OCI-LY7 (cell line): ENCODE results near the gene PKD1.

ENCODE experiments used
- EZH2phosphoT487 ChIP-seq: fragments of 200-600 bp; sonication (generic); IDR thresholded peaks from 2 replicates; pipeline ENCODE4 v1.6.1; 2018; ENCODE audit warnings: low read depth, borderline replicate concordance, mild to moderate bottlenecking, mixed run types, antibody characterized with exemption, low read length, moderate library complexity, mixed read lengths
- TF ChIP-seq, protein P1 (sequence below): fragments of 200-600 bp; sonication (generic); conservative IDR thresholded peaks from 2 replicates; pipeline ENCODE4 v1.5.1; 2014; ENCODE audit warnings: mild to moderate bottlenecking, antibody characterized with exemption, low read length, moderate library complexity, mixed read lengths

DNA sequence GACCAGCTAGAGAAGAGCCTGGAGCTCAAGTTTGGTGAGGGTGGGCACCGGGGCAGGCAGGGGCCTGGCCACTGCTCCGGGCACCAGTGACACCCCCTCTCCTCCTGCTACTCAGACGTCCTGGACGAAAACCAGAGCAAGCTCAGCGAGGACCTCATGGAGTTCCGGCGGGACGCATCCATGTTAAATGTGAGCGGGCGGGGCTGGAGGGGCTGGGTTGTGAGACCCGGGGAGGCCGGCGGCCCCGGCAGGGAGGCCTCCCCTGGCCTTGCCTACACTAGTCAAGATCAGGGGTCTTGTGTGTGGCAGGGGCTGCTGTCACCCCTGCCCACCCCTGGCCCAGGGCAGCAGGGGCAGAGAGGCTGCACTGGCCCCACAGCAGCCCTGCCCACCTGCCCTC lies 37.7 kb upstream of the PKD1 start:
- TF ChIP-seq, protein P1, sequence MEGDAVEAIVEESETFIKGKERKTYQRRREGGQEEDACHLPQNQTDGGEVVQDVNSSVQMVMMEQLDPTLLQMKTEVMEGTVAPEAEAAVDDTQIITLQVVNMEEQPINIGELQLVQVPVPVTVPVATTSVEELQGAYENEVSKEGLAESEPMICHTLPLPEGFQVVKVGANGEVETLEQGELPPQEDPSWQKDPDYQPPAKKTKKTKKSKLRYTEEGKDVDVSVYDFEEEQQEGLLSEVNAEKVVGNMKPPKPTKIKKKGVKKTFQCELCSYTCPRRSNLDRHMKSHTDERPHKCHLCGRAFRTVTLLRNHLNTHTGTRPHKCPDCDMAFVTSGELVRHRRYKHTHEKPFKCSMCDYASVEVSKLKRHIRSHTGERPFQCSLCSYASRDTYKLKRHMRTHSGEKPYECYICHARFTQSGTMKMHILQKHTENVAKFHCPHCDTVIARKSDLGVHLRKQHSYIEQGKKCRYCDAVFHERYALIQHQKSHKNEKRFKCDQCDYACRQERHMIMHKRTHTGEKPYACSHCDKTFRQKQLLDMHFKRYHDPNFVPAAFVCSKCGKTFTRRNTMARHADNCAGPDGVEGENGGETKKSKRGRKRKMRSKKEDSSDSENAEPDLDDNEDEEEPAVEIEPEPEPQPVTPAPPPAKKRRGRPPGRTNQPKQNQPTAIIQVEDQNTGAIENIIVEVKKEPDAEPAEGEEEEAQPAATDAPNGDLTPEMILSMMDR = no peak
- no peak for TF ChIP-seq EZH2phosphoT487
